GM12878 (cell line): ENCODE results near the gene CALD1. TPM values are rescaled to one million over a fixed set of nuclear protein-coding genes. Genes with fewer than 3 reads are reported as not detected.

Experiments
- ATAC-seq: fragments of 200-7000 bp; cut with Tn5 transposase; 3 replicates; pipeline ENCODE4 v1.9.1; 2020; ENCODE audit warnings: mild to moderate bottlenecking, moderate library complexity
- BruUV-seq: library from RNA; stranded (reverse); fragments of 400-500 nt; replicated peaks from 2 replicates; lab custom pipeline; 2021; lab: Mats Ljungman, UMichigan
- CTCF ChIA-PET: fragments of 300-600 bp; sonication (Branson Sonifier 250); formaldehyde crosslinking; extraction: SDS; loops from one replicate; lab custom pipeline; 2021; ENCODE audit warnings: inconsistent platforms; lab: Yijun Ruan, JAX
- POLR2A ChIA-PET: fragments of 350-600 bp; formaldehyde crosslinking; extraction: SDS; loops from one replicate; lab custom pipeline; 2021; ENCODE audit warnings: inconsistent platforms; lab: Charles Lee
- RAD21 ChIA-PET: fragments of 300-600 bp; sonication (Branson Sonifier 250); formaldehyde crosslinking; loops from one replicate; lab custom pipeline; 2023; ENCODE audit warnings: antibody characterized with exemption; ENCODE audit not compliant: unreplicated experiment; lab: Charles Lee
- SMC1A ChIA-PET: fragments of 300-600 bp; sonication (Branson Sonifier 250); formaldehyde crosslinking; loops from one replicate; lab custom pipeline; 2023; ENCODE audit not compliant: unreplicated experiment, uncharacterized antibody; lab: Charles Lee
- DNase-seq: peaks from one replicate; pipeline ENCODE4 v3.0.0-alpha.2; 2011; ENCODE audit warnings: low read depth, low spot score
- FAIRE-seq: peaks from 3 replicates; lab custom pipeline; 2011; peaks lifted over from hg19 to GRCh38; lab: Jason Lieb, UNC
- H2AFZ ChIP-seq: 2 replicates; pipeline ENCODE4 v1.6.0; 2011; ENCODE audit warnings: low read depth, low read length, control low read depth; ENCODE audit not compliant: control insufficient read depth
- H3K27ac ChIP-seq: 2 replicates; pipeline ENCODE4 v1.5.1; 2011; ENCODE audit warnings: control low read depth; ENCODE audit not compliant: control insufficient read depth, insufficient read depth
- H3K27me3 ChIP-seq, 2 experiments: replicated peaks in 1 of 2; 2 replicates each; pipeline versions ENCODE4 v1.6.0 to v1.6.1; 2011; ENCODE audit warnings: low read length in 1 of 2; ENCODE audit not compliant: control insufficient read depth in 2 of 2, insufficient read depth in 2 of 2
- H3K36me3 ChIP-seq, 2 experiments: 2 replicates each; pipeline ENCODE4 v1.5.1; 2011; ENCODE audit warnings: low read length in 1 of 2; ENCODE audit not compliant: control insufficient read depth in 2 of 2, insufficient read depth in 2 of 2
- H3K4me1 ChIP-seq: 2 replicates; pipeline ENCODE4 v1.6.1; 2011; ENCODE audit warnings: mild to moderate bottlenecking, low read length, moderate library complexity, mixed read lengths; ENCODE audit not compliant: control insufficient read depth, insufficient read depth
- H3K4me2 ChIP-seq: 2 replicates; pipeline ENCODE4 v1.6.0; 2011; ENCODE audit warnings: control low read depth; ENCODE audit not compliant: control insufficient read depth, insufficient read depth
- H3K4me3 ChIP-seq: fragments of 200-600 bp; sonication (generic); 2 replicates; pipeline ENCODE4 v1.5.1; 2016
- H3K79me2 ChIP-seq: 2 replicates; pipeline ENCODE4 v1.6.0; 2011; ENCODE audit warnings: low read length; ENCODE audit not compliant: control insufficient read depth, insufficient read depth
- H3K9ac ChIP-seq: 2 replicates; pipeline ENCODE4 v1.8.0; 2011; ENCODE audit warnings: low read length, control low read depth, mixed read lengths; ENCODE audit not compliant: control insufficient read depth, insufficient read depth
- H3K9me3 ChIP-seq: replicated peaks from 3 replicates; pipeline ENCODE4 v1.5.1; 2011; ENCODE audit warnings: mild to moderate bottlenecking, low read length; ENCODE audit not compliant: control insufficient read depth, insufficient read depth
- H4K20me1 ChIP-seq: 2 replicates; pipeline ENCODE4 v1.6.0; 2011; ENCODE audit not compliant: control insufficient read depth, insufficient read depth
- ASH2L ChIP-seq: fragments of 300-600, 200-600 bp; sonication (generic); IDR thresholded peaks from 2 replicates; pipeline ENCODE4 v1.6.1; 2017; ENCODE audit warnings: low read depth, mild to moderate bottlenecking, borderline replicate concordance
- ATF7 ChIP-seq: fragments of 450-650 bp; IDR thresholded peaks from 2 replicates; pipeline ENCODE4 v1.6.1; 2016; ENCODE audit warnings: low read depth, mild to moderate bottlenecking
- BHLHE40 ChIP-seq, 2 experiments: fragments of 450-650 bp in 1 of 2; IDR thresholded peaks; 2 replicates each; pipeline ENCODE4 v1.6.1; 2011 to 2017; ENCODE audit warnings: low read depth in 2 of 2, borderline replicate concordance in 1 of 2, improper control_type of control experiment in 1 of 2, low read length in 1 of 2, mild to moderate bottlenecking in 1 of 2
- CBX3 ChIP-seq: fragments of 200-600 bp; sonication (generic); IDR thresholded peaks from 2 replicates; pipeline ENCODE4 v1.6.1; 2016; ENCODE audit warnings: low read depth, borderline replicate concordance
- CHD2 ChIP-seq: IDR thresholded peaks from 2 replicates; pipeline ENCODE4 v1.6.1; 2011; ENCODE audit warnings: low read depth, low read length, improper control_type of control experiment, borderline replicate concordance
- ETV6 ChIP-seq, 2 experiments: fragments of 450-650 bp in 1 of 2; IDR thresholded peaks in 1 of 2; conservative IDR thresholded peaks in 1 of 2; 2 replicates each; pipeline ENCODE4 v1.6.1; 2014; ENCODE audit warnings: antibody characterized with exemption in 1 of 2, borderline replicate concordance in 1 of 2, low read depth in 1 of 2, mild to moderate bottlenecking in 1 of 2, moderate library complexity in 1 of 2
- GABPA ChIP-seq: IDR thresholded peaks from 2 replicates; pipeline ENCODE4 v1.6.1; 2014; ENCODE audit warnings: antibody characterized with exemption, low read depth, mild to moderate bottlenecking, inconsistent platforms
- HDGF ChIP-seq: fragments of 450-650 bp; IDR thresholded peaks from 2 replicates; pipeline ENCODE4 v1.6.1; 2016; ENCODE audit warnings: antibody characterized with exemption
- IKZF1 ChIP-seq: fragments of 450-650 bp; conservative IDR thresholded peaks from 2 replicates; pipeline ENCODE4 v1.6.1; 2017; ENCODE audit warnings: antibody characterized with exemption, mild to moderate bottlenecking
- JUND ChIP-seq: IDR thresholded peaks from 2 replicates; pipeline ENCODE4 v1.6.1; 2012; ENCODE audit warnings: low read depth, mild to moderate bottlenecking, low read length, improper control_type of control experiment, moderate library complexity
- KAT2A ChIP-seq: conservative IDR thresholded peaks from 2 replicates; pipeline ENCODE4 v1.6.1; 2011; ENCODE audit warnings: low read depth, low read length; ENCODE audit not compliant: control insufficient read depth
- KDM1A ChIP-seq: fragments of 200-600 bp; sonication (generic); IDR thresholded peaks from 2 replicates; pipeline ENCODE4 v1.6.1; 2016; ENCODE audit warnings: borderline replicate concordance
- NBN ChIP-seq: fragments of 450-650 bp; IDR thresholded peaks from 2 replicates; pipeline ENCODE4 v1.6.1; 2016
- NFYA ChIP-seq: IDR thresholded peaks from 2 replicates; pipeline ENCODE4 v1.6.1; 2011; ENCODE audit warnings: low read depth, mild to moderate bottlenecking, low read length, improper control_type of control experiment, borderline replicate concordance
- NRF1 ChIP-seq: conservative IDR thresholded peaks from 2 replicates; pipeline ENCODE4 v1.6.1; 2011; ENCODE audit warnings: mild to moderate bottlenecking, low read depth, low read length, improper control_type of control experiment
- POLR2A ChIP-seq: IDR thresholded peaks from 2 replicates; pipeline ENCODE4 v1.6.1; 2011; ENCODE audit warnings: low read depth, mild to moderate bottlenecking, low read length
- RBBP5 ChIP-seq: fragments of 200-600 bp; sonication (generic); conservative IDR thresholded peaks from 2 replicates; pipeline ENCODE4 v1.6.1; 2016
- RCOR1 ChIP-seq: conservative IDR thresholded peaks from 2 replicates; pipeline ENCODE4 v1.6.1; 2012; ENCODE audit warnings: low read depth, low read length, improper control_type of control experiment
- SMC3 ChIP-seq: IDR thresholded peaks from 2 replicates; pipeline ENCODE4 v1.6.1; 2011; ENCODE audit warnings: low read length, improper control_type of control experiment, borderline replicate concordance
- SUPT20H ChIP-seq: IDR thresholded peaks from 2 replicates; pipeline ENCODE4 v1.6.1; 2011; ENCODE audit warnings: low read depth, mild to moderate bottlenecking, low read length, moderate library complexity, borderline replicate concordance; ENCODE audit not compliant: control insufficient read depth
- TCF12 ChIP-seq: IDR thresholded peaks from 2 replicates; pipeline ENCODE4 v1.6.1; 2011; ENCODE audit warnings: low read depth, mild to moderate bottlenecking, low read length
- WGBS: methylation state at CpG from one replicate; pipeline ENCODE4 v1.1.6; 2016; ENCODE audit warnings: low lambda C conversion rate; ENCODE audit not compliant: insufficient replicate concordance, insufficient coverage; ENCODE audit errors: missing lambda C conversion rate; 5-methylcytosine and 5-hydroxymethylcytosine counted together
- in situ Hi-C: fragments of 300-500 bp; cut with MboI; formaldehyde crosslinking; loops from 9 replicates; pipeline ENCODE4 v1.14.3; 2018; ENCODE audit warnings: mixed read lengths
- intact Hi-C: fragments of 100-400 bp; cut with micrococcal nuclease; formaldehyde crosslinking; loops from one replicate; pipeline ENCODE4 v1.14.2; 2022; ENCODE audit not compliant: unreplicated experiment
- polyA plus RNA-seq, 11 experiments: library from polyadenylated mRNA; depleted of rRNA in 4 of 11; unstranded in 6 of 11; stranded (reverse) in 5 of 11; fragments of >200 nt; fragmentation: Nextera tagmentation in 4 of 11; fragmentation: Illumina TruSeq in 1 of 11; extraction: Ambion mirVana in 4 of 11; extraction: Trizol in 1 of 11; gene quantifications; 1 replicate in 1 of 11; 2 replicates in 10 of 11; pipeline versions ENCODE4 v1.2.1 to v1.2.3, GENCODE V29; 2011 to 2016; ENCODE audit warnings: inconsistent platforms in 2 of 11, missing spikeins in 2 of 11, low read depth in 1 of 11
- total RNA-seq, 4 experiments: library from RNA; depleted of rRNA in 3 of 4; stranded (reverse); fragments of >200 nt in 3 of 4; fragmentation: Illumina TruSeq in 1 of 4; extraction: Trizol in 1 of 4; gene quantifications; 2 replicates each; pipeline versions ENCODE4 v1.2.1 to v1.2.3, GENCODE V29; 2013 to 2021
- TF ChIP-seq, protein P1 (sequence below): fragments of 450-650 bp; IDR thresholded peaks from 2 replicates; pipeline ENCODE4 v1.6.1; 2017; ENCODE audit warnings: mild to moderate bottlenecking, moderate library complexity

CALD1 gene
- total and polyA plus RNA-seq, 10 of the 15 experiments (the other 5 are each of a cell fraction or from before 2014, with no cell fraction given), result 0.03 to 1.3 (median 0.22) TPM

- no TSS peak for BruUV-seq
- H3K9me3 ChIP-seq, result no peaks in the 10 kb centered on the region
- in situ Hi-C loops (no loop called here), intact Hi-C loops (no loop called here)
- SMC1A ChIA-PET, result interaction anchor here (3.2 to 3.9 kb wide), 2 partner anchors 11 to 33 kb away, joined by 27 to 35 read pairs; no protein-coding TSS in a partner anchor
- POLR2A ChIA-PET, result interaction anchor here (1.1 to 1.3 kb wide), 2 partner anchors 10 to 34 kb away, joined by 3 read pairs; no protein-coding TSS in a partner anchor
- H3K4me2 ChIP-seq, result peak overlapping the region; percentile 88
- H3K4me1 ChIP-seq, result peaks cover 8% of the 10 kb centered on the region; the same call in 1 of the 2 replicates
- peak overlapping the region; percentile 16; the same call in 1 of the 2 replicates for H3K4me3 ChIP-seq
- H3K36me3 ChIP-seq, result no peaks in the 10 kb centered on the region
- H3K27me3 ChIP-seq, result no peaks in the 10 kb centered on the region
- peak overlapping the region; percentile 33 for H3K27ac ChIP-seq
- H3K9ac ChIP-seq, result peak overlapping the region; percentile 21; the same call in 1 of the 2 replicates
- DNase-seq (peak; percentile 23), FAIRE-seq (peak; percentile 47), ATAC-seq (peak; percentile 85)
- CTCF ChIA-PET, result interaction anchor here (1.2 to 3.7 kb wide), 4 partner anchors 10 to 244 kb away, joined by 3 to 16 read pairs (median 4); partner anchors contain the start of gene AGBL3
- H3K79me2 ChIP-seq, result no peaks in the 10 kb centered on the region
- 16% methylated on average over 17 of the region's 17 CpGs for WGBS
- no peaks in the 10 kb centered on the region for H4K20me1 ChIP-seq
- H2AFZ ChIP-seq, result peak overlapping the region; percentile 86
- RAD21 ChIA-PET, result interaction anchor here (0.6 to 2.4 kb wide), 5 partner anchors 10 to 301 kb away, joined by 3 to 13 read pairs (median 3); no protein-coding TSS in a partner anchor
- TF ChIP-seq NFYA (no peak), RCOR1 (no peak), SMC3 (no peak), POLR2A (no peak), CHD2 (no peak), CBX3 (no peak), NBN (peak; percentile 64), ETV6 (conservative IDR thresholded peaks at IDR 0.05 in 1 of 2, IDR thresholded peaks at IDR 0.05 in 1 of 2; ENCODE audit: borderline replicate concordance in 1 of 2, low read depth in 1 of 2) (no peak), KAT2A (no peak), IKZF1 (peak; percentile 11; the same call in 1 of the 2 replicates), BHLHE40 (IDR thresholded peaks at IDR 0.05; ENCODE audit: borderline replicate concordance in 1 of 2, low read depth in 2 of 2, low read length in 1 of 2) (0 out of 4 replicates have a peak, but pooled peaks of 1 of the 2 experiments have one; percentile 11), NRF1 (no peak), ATF7 (no peak), RBBP5 (no peak), HDGF (peak; percentile 46; the same call in 1 of the 2 replicates), GABPA (no peak), ASH2L (no peak), KDM1A (no peak), SUPT20H (no peak), JUND (no peak), TCF12 (no peak)
- TF ChIP-seq, protein P1, sequence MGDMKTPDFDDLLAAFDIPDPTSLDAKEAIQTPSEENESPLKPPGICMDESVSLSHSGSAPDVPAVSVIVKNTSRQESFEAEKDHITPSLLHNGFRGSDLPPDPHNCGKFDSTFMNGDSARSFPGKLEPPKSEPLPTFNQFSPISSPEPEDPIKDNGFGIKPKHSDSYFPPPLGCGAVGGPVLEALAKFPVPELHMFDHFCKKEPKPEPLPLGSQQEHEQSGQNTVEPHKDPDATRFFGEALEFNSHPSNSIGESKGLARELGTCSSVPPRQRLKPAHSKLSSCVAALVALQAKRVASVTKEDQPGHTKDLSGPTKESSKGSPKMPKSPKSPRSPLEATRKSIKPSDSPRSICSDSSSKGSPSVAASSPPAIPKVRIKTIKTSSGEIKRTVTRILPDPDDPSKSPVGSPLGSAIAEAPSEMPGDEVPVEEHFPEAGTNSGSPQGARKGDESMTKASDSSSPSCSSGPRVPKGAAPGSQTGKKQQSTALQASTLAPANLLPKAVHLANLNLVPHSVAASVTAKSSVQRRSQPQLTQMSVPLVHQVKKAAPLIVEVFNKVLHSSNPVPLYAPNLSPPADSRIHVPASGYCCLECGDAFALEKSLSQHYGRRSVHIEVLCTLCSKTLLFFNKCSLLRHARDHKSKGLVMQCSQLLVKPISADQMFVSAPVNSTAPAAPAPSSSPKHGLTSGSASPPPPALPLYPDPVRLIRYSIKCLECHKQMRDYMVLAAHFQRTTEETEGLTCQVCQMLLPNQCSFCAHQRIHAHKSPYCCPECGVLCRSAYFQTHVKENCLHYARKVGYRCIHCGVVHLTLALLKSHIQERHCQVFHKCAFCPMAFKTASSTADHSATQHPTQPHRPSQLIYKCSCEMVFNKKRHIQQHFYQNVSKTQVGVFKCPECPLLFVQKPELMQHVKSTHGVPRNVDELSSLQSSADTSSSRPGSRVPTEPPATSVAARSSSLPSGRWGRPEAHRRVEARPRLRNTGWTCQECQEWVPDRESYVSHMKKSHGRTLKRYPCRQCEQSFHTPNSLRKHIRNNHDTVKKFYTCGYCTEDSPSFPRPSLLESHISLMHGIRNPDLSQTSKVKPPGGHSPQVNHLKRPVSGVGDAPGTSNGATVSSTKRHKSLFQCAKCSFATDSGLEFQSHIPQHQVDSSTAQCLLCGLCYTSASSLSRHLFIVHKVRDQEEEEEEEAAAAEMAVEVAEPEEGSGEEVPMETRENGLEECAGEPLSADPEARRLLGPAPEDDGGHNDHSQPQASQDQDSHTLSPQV, result no peak
These were observed 153.4 kb downstream of the CALD1 start for GRCh38 chr7:134932707-134933370.
